ENCODE data around the gene SLAMF6. TPM values are rescaled to one million over a fixed set of nuclear protein-coding genes. Genes with fewer than 3 reads are reported as not detected.

SLAMF6 gene
- total RNA-seq, 3 donors from 2014 or later: 1.1 to 3.2 (median 2.6) TPM

GRCh38 chr1:160558660-160559380 is 35.8 kb upstream of the SLAMF6 start:
- DNase-seq (ENCODE audit: low spot score in 2 of 2): no peak
- intact Hi-C loops (cut with DNase I; ENCODE audit: low total_unique reads): no loop called here
- no peak overlapping the region for H3K4me3 ChIP-seq
- no peaks in the 10 kb centered on the region for H3K36me3 ChIP-seq
- peaks cover 0 to 15% of the 10 kb centered on the region in 2 donors for H3K9me3 ChIP-seq
- H3K27ac ChIP-seq: no peak overlapping the region
- no peaks in the 10 kb centered on the region for H3K4me1 ChIP-seq
- peaks cover 0 to 3% of the 10 kb centered on the region in 2 donors for H3K27me3 ChIP-seq
- TF ChIP-seq POLR2AphosphoS5 (IDR thresholded peaks at IDR 0.05): no peak
- TF ChIP-seq CTCF (IDR thresholded peaks at IDR 0.05): no peak
- TF ChIP-seq POLR2A (IDR thresholded peaks at IDR 0.05): no peak

GRCh38 chr1:160553778-160554177 is 30.7 kb upstream of the SLAMF6 start:
- no peak for DNase-seq (ENCODE audit: low spot score in 2 of 2)
- intact Hi-C loops (cut with DNase I; ENCODE audit: low total_unique reads): no loop called here
- H3K27ac ChIP-seq: no peak overlapping the region
- TF ChIP-seq CTCF (IDR thresholded peaks at IDR 0.05) (no peak), POLR2A (IDR thresholded peaks at IDR 0.05) (no peak), POLR2AphosphoS5 (IDR thresholded peaks at IDR 0.05) (no peak)
- no peaks in the 10 kb centered on the region for H3K36me3 ChIP-seq
- peaks cover 0 to 3% of the 10 kb centered on the region in 2 donors for H3K27me3 ChIP-seq
- H3K4me3 ChIP-seq: no peak overlapping the region
- no peaks in the 10 kb centered on the region for H3K9me3 ChIP-seq
- H3K4me1 ChIP-seq: no peaks in the 10 kb centered on the region

DNA sequence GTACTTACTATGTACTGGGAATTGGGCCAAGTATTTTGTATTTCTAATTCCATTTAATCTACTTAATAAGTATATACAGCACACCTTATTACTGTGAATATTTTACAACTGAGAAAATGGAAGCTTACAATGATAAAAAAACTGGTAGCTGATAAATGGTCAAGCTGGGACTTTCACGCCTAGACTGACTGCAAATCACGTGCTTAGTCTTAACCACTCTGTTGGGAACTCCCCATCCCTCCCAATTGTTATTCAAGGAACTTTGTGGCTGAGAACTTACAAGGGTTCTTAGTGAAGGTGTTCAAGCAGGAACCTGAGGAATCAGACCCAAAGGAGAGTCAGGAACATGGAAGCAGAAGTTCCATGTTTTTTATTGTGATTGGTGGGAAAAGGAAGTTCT is 29.4 kb upstream of the SLAMF6 start:
- Histone ChIP-seq H3K4me1 (no peaks in the 10 kb centered on the region), H3K27me3 (no peaks in the 10 kb centered on the region), H3K27ac (no peak overlapping the region), H3K9me3 (no peaks in the 10 kb centered on the region), H3K36me3 (no peaks in the 10 kb centered on the region), H3K4me3 (no peak overlapping the region)
- intact Hi-C loops (cut with DNase I; ENCODE audit: low total_unique reads): no loop called here
- no peak for DNase-seq (ENCODE audit: low spot score in 2 of 2)
- TF ChIP-seq POLR2A (IDR thresholded peaks at IDR 0.05): no peak
- TF ChIP-seq CTCF (IDR thresholded peaks at IDR 0.05): no peak
- TF ChIP-seq POLR2AphosphoS5 (IDR thresholded peaks at IDR 0.05): no peak

- Histone ChIP-seq H3K4me1 (no peaks in the 10 kb centered on the region), H3K27me3 (no peaks in the 10 kb centered on the region), H3K36me3 (no peaks in the 10 kb centered on the region), H3K4me3 (no peak overlapping the region), H3K27ac (no peak overlapping the region), H3K9me3 (no peaks in the 10 kb centered on the region)
- intact Hi-C loops (cut with DNase I; ENCODE audit: low total_unique reads): no loop called here
- TF ChIP-seq POLR2A (IDR thresholded peaks at IDR 0.05): no peak
- TF ChIP-seq POLR2AphosphoS5 (IDR thresholded peaks at IDR 0.05): no peak
- TF ChIP-seq CTCF (IDR thresholded peaks at IDR 0.05): no peak
- DNase-seq (ENCODE audit: low spot score in 2 of 2): no peak
Measured at GRCh38 chr1:160550572-160551034, 27.5 kb upstream of the SLAMF6 start.

GRCh38 chr1:160549665-160550006 is 26.6 kb upstream of the SLAMF6 start:
- TF ChIP-seq CTCF (IDR thresholded peaks at IDR 0.05): no peak
- no peak for TF ChIP-seq POLR2A (IDR thresholded peaks at IDR 0.05)
- TF ChIP-seq POLR2AphosphoS5 (IDR thresholded peaks at IDR 0.05): no peak
- intact Hi-C loops (cut with DNase I; ENCODE audit: low total_unique reads): no loop called here
- H3K4me1 ChIP-seq: no peaks in the 10 kb centered on the region

More at GRCh38 chr1:160549665-160550006, 26.6 kb upstream of the SLAMF6 start:
- no peak overlapping the region for H3K27ac ChIP-seq
- no peak overlapping the region for H3K4me3 ChIP-seq
- H3K9me3 ChIP-seq: no peaks in the 10 kb centered on the region
- no peak for DNase-seq (ENCODE audit: low spot score in 2 of 2)
- no peaks in the 10 kb centered on the region for H3K27me3 ChIP-seq
- H3K36me3 ChIP-seq: no peaks in the 10 kb centered on the region

Data from breast epithelium (tissue), 4 donors.